Measurements from ENCODE around the gene SOST.

- TF ChIP-seq, protein P1, sequence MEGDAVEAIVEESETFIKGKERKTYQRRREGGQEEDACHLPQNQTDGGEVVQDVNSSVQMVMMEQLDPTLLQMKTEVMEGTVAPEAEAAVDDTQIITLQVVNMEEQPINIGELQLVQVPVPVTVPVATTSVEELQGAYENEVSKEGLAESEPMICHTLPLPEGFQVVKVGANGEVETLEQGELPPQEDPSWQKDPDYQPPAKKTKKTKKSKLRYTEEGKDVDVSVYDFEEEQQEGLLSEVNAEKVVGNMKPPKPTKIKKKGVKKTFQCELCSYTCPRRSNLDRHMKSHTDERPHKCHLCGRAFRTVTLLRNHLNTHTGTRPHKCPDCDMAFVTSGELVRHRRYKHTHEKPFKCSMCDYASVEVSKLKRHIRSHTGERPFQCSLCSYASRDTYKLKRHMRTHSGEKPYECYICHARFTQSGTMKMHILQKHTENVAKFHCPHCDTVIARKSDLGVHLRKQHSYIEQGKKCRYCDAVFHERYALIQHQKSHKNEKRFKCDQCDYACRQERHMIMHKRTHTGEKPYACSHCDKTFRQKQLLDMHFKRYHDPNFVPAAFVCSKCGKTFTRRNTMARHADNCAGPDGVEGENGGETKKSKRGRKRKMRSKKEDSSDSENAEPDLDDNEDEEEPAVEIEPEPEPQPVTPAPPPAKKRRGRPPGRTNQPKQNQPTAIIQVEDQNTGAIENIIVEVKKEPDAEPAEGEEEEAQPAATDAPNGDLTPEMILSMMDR (IDR thresholded peaks at IDR 0.05; ENCODE audit: low read depth, low read length): peak; percentile 98
- TF ChIP-seq POLR2A (IDR thresholded peaks at IDR 0.05; ENCODE audit: extremely low read depth, insufficient read length): no peak
- TF ChIP-seq, protein P2, sequence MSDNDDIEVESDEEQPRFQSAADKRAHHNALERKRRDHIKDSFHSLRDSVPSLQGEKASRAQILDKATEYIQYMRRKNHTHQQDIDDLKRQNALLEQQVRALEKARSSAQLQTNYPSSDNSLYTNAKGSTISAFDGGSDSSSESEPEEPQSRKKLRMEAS (IDR thresholded peaks at IDR 0.05; ENCODE audit: low read depth, low read length): peak; percentile 48; the same call in 1 of the 2 replicates
These were observed 1.8 kb upstream of the SOST start for GRCh38 chr17:43760254-43760852.

Measured in NB4 (cell line).